Activated naive CD4-positive, alpha-beta T cell treated with anti-CD3 and anti-CD28 coated beads, Interleukin-2, amount 50 U/mL, for 16 hours (primary cell): ENCODE results near the gene TMOD2.
"Not testable (repeated sequence)": the region's sequence is repeated elsewhere in the genome, so short reads cannot be mapped to it uniquely, and the experiment has no call there.

Experiments used
- DNase-seq: peaks from one replicate; pipeline ENCODE4 v3.0.0-alpha.2; 2020

TMOD2 gene

DNA sequence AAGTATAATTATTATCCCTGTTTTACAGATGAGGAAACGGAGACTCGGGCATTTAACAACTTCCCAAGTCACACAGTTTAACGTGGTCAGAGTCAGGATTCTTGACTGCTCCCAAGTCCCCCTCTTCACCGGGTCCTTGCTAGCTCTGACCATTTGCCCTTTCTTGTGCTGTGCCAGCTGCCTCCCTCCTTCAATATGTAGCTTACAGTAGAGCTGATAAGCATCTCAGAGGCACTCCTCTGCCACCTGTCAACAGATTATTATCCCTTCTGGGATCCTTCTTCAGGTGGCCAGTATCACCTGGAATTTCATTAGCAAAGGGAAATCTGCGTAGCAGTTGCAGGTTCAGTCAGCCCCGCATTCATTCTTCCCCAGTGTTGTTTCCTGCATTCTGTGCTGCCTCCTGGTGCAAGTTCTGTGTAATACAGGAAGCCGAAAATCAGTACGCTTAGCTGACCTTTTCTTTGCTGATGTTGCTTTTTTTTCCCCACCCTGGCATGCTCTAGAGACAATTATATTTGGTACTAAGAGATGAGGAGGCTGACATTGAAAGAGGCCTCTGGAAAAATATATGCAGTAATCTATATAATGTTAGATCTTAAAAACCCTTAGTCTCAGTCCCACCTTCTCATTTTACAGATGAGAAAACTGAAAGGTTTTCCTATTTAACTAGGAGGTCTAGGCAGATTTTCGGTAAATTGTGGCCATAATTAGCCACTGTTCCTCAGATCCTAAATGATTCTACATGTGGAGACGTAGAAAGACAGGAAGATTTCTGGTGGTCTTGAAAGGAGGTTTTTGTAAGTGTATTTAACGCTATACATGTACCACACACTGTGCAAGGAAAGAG lies 24.8 kb downstream of the TMOD2 start:
- DNase-seq: peak; percentile 49

DNA sequence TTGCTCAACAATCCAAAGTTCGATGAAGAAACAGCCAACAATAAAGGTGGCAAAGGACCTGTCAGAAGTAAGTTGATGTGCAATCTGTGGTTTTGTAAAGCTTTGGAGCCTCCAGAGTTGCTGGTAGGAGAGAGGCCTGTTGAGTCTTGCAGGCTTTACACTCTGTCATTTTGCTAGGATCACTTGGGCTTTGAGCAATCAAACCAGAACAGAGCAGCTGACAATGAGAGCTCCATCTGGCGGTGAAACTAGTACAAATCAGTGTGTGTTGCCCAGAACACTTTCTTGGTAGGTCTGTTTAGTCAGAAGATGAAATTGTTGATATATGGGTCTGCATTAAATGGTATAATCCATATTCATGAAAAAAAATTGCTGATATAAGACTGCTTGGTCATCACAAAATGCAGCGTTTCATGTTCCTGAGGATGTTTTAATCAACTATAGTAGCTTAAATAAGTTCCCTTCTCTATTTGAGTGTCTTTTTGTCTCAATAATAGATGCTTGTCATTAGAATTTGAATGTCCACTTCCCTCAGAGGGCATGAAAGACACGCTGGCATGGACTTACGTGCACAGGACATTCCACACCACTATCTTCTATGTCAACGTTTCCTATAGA lies 25.7 kb downstream of the TMOD2 start:
- peak; percentile 60 for DNase-seq

- no peak for DNase-seq
These were observed 29.2 kb downstream of the TMOD2 start for GRCh38 chr15:51780636-51781035.

DNA sequence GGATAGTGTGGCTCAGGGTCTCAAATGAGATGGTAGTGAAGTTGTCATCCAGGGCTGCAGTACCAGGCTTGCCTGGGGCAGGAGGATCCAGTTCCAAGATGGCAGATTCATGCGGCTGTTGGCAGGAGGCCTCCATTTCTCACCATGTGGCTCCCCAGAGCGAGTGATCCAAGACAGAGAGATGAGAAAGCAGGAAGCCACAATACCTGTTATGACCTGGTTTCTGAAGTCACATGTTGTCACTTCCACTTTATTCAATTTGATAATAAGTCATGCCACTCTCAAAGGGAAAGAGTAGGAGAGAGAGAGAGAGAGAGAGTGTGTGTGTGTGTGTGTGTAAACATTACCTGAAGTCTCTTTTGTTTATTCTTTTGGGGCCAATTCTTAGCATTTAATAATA lies 30.1 kb downstream of the TMOD2 start:
- DNase-seq: no peak

DNA sequence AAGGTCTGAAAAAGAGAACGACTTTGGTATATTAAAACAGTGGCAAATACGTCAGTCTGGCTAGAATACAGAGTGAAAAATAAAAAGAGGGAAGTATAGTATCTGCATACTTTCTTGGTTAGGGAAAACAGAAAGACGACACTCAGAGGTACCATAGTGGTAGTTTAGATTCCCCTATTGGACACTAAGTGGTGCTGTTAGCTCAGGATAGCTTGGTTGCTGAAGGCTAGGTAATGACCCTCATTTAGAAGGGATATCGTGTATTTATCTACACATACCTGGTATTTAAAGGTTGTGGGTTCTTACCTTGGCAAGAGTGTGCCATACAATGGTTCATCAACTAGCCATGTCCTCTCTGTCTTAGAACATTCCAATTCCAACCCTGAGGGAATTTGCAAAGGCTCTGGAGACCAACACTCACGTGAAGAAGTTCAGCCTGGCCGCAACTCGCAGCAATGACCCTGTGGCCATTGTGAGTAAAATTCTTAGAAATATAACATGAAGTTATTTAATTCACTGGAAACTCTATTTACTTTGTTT lies 31.0 kb downstream of the TMOD2 start:
- DNase-seq: no peak

DNA sequence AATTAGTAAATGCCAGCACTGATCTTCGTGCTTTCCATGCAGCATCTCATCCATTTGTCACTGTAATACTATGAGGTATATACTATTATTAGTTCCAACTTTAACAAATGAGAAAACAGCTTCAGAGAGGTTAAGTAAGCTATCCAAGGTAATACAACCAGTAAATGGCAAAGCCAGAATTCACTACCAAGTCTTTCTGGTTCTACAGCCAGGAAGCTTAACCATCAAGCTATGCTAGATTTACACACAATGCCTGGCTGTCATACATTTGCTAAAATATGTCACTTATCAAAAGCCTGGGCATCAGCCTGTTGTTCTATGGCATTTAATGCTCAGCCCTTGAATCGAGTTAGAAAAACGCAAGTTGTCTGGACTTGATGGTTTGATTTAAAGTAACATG lies 32.6 kb downstream of the TMOD2 start:
- DNase-seq: no peak

DNA sequence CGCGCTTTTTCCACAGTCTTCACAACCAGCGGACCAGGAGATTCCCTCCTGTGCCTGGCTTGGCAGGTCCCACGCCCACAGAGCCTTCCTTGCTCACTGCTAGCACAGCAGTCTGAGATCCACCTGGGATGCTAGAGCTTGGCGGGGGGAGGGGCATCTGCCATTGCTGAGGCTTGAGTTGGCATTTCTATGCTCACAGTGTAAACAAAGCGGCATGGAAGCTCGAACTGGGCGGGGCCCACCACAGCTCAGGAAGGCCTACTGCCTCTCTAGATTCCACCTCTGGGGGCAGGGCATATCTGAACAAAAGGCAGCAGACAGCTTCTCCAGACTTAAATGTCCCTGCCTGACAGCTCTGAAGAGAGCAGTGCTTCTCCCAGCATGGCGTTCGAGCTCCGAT lies 35.7 kb downstream of the TMOD2 start:
- not testable (repeated sequence) for DNase-seq

- not testable (repeated sequence) for DNase-seq
These were observed 41.1 kb downstream of the TMOD2 start for GRCh38 chr15:51792474-51792873.

DNA sequence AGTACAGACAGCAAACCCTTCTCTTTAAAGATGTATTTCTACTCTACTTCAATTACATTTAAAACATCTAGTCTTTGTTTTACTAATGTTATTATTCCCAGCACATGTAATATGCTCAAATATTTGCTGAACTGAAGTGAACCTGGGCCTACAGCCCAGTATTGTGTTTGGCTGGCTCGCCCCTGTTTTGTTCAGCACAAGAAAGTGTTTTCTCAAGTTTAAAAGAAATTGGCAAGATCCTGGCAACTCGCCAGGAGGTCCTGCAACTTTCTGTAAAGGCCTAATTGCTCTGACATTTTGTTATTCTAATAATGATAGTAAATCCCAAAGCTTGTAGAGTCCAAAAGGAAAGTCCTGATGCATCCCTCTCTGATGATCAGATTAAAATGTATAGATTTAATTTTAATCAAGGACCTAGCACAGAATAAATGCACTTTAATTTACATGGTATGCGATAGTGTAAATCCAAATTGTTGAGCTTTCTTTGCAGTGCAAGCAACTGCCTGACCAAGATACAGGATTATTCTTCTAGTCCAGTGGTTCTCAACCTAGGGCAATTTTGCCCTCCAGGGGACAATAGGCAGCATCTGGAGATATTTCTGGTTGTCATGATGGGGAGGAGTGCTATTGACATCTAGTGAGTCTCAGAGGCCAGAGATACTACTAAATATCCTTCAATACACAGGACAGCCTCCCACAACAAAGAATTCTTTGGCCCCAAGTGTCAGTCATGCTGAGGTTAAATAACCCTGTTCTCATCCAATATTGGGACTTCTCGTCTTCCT lies 42.3 kb downstream of the TMOD2 start:
- DNase-seq: no peak

- DNase-seq: no peak
These were observed 45.5 kb downstream of the TMOD2 start for GRCh38 chr15:51796847-51797401.

DNA sequence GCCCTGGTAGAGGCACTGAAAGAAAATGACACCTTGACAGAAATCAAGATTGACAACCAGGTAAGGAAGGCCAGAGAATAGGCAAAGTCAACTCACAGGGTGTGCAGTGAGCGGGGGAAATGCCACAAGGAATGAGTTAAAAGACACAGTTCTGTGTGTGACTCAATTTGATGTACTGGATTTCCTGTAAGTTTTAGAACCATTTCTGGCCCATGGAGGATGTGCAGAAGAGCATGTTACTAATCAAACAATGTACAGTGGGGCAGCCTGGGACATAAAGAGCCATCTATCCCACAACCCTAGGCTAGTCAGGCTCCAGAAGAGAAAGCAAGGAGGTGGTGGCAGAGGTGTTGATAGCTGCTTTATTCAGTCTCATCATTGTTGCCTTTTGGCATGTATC lies 46.9 kb downstream of the TMOD2 start:
- DNase-seq: no peak

- no peak for DNase-seq
These were observed 48.2 kb downstream of the TMOD2 start for GRCh38 chr15:51799282-51800252.

DNA sequence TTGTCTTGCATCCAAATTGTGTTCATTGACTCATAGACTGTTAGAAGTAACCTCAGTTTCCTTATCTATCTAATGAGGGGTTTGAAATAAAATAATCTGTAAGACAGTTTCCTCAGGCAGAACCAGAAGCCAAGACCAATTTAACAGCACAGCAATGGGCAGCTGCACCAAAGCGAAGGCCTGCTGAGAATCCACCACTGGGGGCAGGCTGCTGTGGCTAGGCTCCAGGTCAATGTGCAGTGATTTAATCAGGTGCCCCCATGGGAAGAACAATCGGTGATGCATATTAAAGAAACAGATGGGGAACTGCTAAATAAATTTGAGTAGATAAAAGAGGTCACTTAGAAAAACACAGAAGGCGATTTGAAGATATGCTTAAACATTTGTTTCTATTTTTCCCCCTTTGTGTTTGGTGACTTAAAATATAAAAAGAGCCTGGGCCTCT lies 50.0 kb downstream of the TMOD2 start:
- DNase-seq: no peak

DNA sequence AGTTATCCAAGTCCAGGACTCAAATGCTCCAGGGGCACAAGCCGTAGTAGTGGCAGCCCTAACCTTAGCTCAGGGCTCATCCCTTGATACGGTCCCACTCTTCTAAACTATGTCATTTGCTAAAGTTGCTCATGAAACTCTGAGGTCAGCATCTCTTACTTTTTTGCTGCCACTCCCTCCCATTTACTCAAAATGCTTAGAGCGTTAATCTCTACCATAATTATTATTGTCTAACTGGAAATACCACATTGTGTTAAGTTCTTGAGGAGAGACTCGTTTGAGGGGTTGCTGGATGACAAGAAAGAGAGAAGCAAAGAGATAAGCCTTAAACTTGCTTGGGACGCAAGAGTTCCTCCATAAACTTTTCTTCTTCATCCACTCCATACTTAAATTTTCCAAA lies 51.2 kb downstream of the TMOD2 start:
- DNase-seq: no peak

GRCh38 chr15:51803965-51804364 lies 52.6 kb downstream of the TMOD2 start:
- no peak for DNase-seq

- no peak for DNase-seq
These were observed 54.7 kb downstream of the TMOD2 start for GRCh38 chr15:51806123-51806522.

DNA sequence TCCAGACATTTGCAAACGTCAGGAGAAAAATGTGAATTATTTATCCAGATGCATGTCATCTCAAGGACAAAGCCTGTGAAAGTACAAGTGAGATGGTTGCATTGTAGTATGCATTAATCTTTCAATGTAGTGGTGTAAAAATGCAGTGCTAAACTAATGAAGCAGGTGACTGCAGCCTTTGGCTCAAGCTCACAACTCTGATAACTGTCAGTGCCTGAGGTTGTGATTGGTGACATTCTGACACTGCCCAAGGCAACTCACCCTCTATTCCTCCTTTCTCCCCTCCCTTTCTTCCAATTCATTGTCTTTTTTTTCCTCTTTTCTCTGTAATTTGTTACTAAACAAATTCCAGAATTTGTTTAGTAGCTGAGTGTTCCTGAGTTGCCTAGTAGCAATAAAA lies 58.1 kb downstream of the TMOD2 start:
- no peak for DNase-seq

GRCh38 chr15:51812598-51812997 lies 61.2 kb downstream of the TMOD2 start:
- no peak for DNase-seq

- no peak for DNase-seq
These were observed 63.2 kb downstream of the TMOD2 start for GRCh38 chr15:51814606-51815005.

- DNase-seq: no peak
These were observed 65.2 kb downstream of the TMOD2 start for GRCh38 chr15:51816611-51817010.

GRCh38 chr15:51818150-51818549 lies 66.8 kb downstream of the TMOD2 start:
- DNase-seq: no peak

- no peak for DNase-seq
These were observed 74.3 kb downstream of the TMOD2 start for GRCh38 chr15:51825698-51826097.
